NCI-H2107 (cell line): ENCODE measurements around the gene FAM227B.
"Not testable (repeated sequence)": the region's sequence is repeated elsewhere in the genome, so short reads cannot be mapped to it uniquely, and the experiment has no call there.

Source experiments
- DNase-seq: peaks from one replicate; lab custom pipeline; 2025; lab: John Stamatoyannopoulos, UW

The FAM227B gene

DNA sequence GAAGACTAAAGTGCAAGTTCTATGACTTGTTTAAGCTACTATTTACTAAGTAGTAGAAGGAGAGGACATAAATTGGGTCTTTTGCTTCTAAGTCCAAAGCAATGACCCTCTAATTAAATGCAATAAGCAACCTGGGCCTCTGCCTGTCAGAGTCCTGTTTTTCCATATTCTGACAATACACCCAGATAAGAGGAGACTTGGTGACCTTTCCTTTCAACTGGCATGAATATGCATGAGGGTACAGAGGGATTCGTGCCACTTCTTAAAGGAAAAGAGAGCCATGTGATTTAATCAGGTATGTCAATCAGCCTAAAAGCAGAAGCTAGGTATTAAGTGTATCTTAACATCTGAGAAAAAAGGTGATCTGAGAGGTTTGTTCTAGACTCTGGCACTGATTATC lies 248.3 kb downstream of the FAM227B start:
- DNase-seq, result no peak

DNA sequence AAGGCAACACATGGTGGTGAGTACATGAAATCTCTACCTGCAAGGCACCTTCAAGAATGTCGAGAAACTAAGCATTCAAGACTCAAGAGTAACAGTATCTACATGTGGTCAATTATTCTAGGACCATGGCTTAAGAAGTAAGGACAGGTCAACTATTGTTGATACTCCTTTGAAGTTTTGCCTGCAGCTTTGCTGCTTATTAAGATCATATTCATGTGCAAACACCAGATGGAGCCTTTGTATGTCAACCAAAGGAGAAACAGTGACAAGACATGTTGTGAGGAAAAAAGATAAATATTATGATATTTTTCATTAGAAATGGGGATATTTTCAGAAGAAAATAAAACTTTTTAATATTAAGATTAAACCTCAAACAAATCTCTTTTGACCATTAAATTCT lies 249.8 kb downstream of the FAM227B start:
- no peak for DNase-seq

DNA sequence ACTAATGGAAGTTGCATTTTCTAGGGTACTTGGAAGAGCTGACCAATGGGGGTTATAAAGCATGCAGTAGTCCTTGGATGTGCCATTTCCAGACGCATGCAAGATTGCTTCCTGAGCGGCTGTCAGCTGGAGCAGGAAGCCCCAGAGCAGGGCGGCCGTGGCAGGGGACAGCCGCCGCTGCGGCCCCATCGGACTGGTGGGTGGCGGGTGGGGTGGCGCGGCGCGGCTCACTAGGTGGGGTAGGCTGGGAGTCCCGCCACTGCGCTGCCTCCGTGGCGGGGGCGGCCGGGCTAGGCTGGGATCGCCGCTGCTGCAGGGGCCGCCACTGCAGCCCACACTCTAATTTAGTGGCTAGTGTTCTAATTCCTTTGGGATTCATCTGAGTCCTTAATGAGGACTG lies 254.1 kb downstream of the FAM227B start:
- no peak for DNase-seq

DNA sequence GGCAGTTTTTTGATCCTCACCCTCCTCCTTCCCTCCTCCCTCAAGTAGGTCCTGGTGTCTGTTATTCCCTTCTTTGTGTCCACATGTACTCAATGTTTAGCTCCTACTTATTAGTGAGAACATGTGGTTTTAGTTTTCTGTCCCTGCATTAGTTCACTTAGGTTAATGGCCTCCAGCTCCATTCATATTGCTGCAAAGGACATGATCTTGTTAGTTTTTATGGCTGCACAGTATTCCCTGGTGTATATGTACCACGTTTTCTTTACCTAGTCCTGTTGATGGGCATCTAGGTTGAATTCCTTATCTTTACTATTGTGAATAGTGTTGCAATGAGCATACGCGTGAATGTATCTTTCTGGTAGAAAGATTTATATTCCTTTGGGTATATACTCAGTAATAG lies 259.2 kb downstream of the FAM227B start:
- no peak for DNase-seq

DNA sequence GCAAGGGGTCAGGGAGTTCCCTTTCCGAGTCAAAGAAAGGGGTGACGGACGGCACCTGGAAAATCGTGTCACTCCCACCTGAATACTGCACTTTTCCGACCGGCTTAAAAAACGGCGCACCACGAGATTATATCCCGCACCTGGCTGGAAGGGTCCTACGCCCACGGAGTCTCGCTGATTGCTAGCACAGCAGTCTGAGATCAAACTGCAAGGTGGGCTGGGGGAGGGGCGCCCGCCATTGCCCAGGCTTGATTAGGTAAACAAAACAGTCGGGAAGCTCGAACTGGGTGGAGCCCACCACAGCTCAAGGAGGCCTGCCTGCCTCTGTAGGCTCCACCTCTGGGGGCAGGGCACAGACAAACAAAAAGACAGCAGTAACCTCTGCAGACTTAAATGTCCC lies 266.2 kb downstream of the FAM227B start:
- not testable (repeated sequence) for DNase-seq

DNA sequence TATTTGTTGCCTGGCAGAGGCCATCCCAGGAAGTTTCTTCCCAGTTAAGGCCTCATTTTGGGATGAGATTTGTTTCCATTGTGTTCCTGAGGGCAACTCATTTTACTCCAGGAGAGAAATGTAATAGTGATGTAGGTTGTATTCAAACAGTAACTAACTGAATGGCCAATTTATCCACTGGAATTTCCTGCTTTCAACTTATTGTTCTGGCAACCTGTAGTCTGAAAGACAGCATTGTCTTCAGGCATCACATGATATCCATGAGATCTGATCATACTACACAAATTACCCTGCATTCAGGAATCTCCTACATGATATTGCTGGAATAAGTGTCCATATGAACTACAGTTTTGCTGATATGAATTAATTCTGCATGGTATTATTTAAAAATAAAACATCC lies 277.1 kb downstream of the FAM227B start:
- no peak for DNase-seq

DNA sequence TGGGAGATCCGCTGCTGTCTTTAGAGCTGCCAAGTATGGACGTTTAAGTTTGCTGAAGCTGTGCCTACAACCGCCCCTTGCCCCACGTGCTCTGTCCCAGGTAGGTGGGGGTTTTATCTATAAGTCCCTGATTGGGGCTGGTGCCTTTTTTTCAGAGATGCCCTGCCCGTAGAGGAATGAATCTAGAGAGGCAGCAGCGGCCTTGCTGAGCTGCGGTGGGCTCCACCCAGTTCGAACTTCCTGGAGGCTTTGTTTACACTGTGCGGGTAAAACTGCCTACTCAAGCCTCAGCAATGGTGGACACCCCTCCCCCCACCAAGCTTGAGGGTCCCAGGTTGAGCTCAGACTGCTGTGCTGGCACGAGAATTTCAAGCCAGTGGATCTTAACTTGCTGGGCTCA lies 281.0 kb downstream of the FAM227B start:
- DNase-seq, result no peak

DNA sequence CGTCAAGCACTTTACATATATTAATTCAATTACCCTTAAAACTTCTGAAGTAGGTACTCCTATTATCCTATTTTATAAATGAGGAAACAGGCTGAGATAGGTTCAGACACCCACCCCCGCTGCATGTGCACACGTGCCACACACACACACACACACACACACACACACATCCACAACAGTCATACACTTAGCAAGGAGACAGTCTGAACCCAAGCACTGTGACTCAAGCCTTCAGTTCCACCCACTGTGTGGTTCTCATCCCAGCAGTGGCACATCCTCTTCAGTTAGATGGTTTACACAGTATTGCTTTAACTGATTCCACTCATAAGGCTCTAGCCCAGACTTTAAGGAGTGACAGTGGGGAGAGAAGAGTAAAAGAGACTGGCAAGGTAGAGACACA lies 288.7 kb downstream of the FAM227B start:
- no peak for DNase-seq

DNA sequence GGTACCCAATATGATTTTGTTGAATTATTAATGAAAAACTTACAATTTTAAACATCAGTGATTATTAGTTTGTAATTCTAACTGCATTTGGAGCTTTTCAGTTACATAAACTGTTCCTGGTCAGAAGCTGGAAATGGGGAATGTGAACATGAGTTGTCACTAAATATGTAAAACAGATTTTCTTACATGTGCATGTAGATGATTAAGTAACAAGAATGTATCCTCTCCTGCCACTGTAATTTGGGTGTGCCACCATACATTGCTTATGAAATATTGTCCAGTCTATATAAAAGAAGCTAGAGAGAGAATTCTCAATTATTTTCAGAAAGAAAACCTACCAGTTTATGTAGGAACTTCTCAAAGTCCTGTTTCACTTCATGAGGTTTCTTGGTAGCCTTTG lies 289.2 kb downstream of the FAM227B start:
- DNase-seq, result no peak

DNA sequence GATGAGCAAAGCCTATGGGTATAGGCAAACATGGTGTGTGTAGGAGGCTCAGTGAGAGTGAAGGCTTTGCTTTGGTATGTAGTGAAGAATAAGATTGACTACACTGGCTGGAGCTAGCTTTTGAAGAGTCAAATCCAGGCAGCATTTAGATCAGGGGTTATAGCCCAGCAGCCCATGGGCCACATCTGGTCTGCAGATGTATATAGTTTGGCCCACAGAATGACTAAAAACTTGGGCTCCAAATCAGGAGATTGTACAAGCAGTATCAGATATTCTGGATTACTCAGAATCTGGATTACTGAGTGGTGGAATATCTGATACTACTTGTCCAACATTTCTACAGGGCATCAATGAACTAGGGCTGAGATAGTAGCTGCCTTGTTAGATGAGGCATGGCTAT lies 290.5 kb downstream of the FAM227B start:
- no peak for DNase-seq

DNA sequence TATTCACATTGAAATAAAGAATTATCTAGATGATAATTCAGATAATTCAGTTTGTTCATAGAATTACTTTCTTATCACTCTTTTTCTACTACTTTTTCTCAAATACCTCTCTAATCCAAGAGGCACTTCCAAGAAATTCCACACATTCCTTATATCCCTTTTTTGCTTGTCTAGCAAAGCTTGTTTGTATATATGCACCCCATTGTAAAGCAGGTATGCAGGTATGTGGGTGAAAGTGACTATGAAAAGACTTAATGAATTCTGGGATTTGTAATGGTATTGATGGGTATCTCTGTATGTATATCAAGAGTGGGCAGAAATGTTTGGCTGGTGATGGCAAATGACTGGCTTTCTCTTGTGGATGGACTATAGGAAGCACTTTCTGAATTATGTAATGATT lies 291.7 kb downstream of the FAM227B start:
- DNase-seq, result no peak

DNA sequence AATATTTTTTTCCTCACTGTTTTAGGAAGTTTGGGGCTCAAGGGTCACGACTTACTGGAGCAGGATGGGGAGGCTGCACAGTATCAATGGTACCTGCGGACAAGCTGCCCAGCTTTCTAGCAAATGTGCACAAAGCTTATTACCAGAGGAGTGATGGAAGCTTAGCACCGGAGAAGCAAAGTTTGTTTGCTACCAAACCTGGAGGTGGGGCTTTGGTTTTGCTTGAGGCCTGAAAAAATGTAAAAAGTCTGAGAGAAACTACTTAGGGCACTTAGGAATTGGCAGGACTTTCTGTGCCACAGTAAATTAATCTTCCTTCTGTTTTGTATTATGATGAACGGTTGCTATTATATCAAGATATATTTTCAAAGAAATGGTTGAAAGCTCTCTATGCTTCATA lies 292.7 kb downstream of the FAM227B start:
- DNase-seq, result no peak

DNA sequence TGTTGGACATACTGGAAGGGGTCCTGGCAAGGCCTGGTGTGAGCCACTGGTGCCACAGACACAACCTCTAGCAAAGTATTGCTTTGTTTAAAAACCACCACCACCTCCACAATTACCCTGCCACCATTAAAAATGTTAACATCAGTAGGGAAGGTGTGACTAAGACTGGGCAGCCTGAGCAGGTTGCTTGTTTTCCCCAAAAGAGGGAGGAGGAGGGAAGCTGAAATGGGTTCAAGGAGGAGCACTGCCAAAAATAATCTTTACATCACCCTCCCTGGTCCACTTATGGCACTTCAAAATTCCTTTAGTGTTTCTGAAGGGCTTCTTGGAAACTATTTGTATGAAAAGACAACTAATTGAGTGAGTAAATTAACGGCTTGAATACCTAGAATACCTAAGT lies 297.4 kb downstream of the FAM227B start:
- DNase-seq, result no peak

DNA sequence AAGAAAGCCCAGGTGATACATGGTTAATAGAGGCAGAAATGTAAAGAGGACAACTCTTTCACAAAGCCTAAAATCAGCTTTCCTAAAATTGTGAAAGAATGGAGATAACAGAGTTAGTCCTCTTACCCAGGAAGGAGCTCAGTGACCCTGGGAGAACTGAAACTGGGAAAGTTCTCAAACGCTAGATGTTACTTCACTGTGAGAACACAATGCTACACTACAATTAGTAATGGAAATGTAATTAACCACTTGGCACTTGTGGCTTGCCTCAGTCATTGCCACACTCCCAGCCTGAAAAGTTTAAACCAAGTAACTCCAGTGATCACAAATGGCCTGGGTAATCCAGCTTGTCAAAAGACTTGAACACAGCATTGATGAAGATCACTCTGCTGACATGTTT lies 300.3 kb downstream of the FAM227B start:
- DNase-seq, result no peak

DNA sequence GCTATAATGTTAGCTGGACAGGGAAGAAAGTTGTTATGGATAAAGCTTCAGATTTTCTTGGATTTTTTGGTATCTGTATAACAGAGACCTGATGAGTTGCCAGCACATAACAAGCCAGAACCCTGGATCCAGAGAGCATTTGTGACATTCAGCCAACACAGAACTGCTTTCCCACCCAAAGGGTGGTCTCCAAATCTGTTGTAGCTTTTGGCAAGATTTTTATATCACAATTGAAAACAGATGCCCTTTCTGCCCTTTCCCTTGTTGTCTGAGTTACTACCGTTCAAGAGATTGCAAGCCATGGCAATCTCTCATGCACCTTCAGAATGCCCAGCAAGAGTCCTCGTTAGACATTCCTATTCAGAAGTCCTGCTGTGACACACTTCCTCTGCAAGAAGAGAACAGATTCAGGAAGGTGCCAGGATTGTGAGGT lies 305.2 kb downstream of the FAM227B start:
- DNase-seq, result no peak

DNA sequence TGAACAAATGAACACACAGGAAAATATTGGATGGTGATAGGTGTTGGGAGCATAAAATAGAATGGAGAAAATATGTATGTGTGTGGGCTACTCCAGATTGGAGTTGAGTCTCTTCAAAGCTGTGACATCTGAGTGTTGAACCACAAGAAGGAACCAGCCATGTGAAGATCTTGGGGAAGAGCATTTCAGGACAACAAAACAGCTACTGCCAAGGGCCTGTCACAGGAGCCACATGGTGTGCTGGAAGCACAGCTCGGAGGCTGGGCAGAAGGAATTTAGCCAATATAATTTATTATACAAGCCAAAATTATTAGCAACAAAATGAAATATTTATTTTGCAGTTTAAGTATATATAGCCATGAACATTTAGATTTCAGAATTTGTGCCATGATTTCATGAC lies 305.9 kb downstream of the FAM227B start:
- no peak for DNase-seq

DNA sequence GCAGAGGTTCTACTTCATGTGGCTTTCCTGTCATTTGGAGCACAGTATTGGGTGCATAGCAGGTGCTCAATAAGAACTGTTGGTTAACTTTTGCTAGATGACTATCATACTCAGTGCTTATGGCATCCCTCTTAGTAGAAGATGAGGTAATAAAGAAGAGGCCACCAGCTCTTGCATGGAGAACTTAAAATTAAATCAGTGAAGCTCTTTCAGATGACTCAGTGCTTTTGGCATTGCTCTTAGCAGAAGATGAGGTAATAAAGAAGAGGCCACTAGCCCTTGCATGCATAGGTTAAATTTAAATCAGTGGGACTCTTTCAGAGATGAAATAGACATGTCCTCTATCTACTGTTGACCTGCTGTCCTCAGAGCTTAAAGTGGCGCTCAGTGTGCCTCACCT lies 307.0 kb downstream of the FAM227B start:
- DNase-seq, result no peak

DNA sequence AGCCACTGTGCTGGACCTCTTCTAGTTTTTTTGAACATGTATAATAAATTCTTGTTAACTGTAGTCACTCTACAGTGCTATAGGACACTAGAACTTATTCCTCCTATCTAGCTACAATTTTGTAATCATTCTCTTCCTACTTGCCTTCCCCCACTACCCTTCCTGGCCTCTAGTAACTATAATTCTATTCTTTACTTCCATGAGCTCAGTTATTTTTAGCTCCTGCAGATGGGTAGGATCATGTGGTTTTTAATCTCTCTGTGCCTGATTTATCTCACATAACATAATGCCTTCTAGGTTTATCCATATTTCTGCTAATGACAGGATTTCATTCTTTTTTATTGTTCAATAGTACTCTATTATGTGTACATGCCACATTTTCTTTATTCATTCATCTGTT lies 310.7 kb downstream of the FAM227B start:
- DNase-seq, result no peak

DNA sequence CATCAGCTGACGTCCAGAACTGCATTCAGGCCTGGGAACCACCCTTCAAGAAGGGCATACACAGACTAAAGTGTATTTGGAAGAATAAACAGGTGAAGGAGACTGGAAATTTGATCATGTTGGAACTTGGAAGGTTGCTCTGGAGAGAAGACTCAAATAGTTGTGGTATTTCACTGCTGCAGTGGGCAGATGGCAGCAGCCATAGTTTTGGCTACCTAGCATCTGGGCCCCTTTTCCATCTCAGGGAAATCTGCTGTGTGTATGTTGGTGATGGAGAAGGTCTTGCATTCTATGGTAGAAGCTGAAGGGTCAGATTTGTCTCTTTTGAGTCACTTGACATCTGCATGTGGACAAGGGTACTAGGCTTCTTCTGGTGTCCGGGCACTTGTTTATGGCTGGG lies 311.9 kb downstream of the FAM227B start:
- no peak for DNase-seq

DNA sequence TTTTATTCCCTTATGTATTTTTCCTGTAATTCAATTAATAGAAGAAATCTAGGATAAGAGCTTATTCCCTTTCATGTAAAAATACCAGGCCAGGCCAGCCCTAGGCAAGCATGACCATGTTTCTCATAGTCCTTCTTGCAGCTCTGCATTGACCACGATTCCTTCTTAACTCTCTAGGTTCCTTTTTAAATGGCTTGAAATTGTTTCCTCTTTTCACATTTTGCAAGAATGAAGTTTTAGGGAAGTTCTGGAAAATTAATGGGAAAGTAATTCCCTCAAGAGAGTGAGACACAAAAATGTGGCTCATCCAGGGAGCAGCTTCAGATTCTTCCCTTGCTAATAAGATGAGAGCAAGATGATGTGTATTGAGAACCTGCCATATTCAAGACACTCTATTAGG lies 314.1 kb downstream of the FAM227B start:
- DNase-seq, result no peak

DNA sequence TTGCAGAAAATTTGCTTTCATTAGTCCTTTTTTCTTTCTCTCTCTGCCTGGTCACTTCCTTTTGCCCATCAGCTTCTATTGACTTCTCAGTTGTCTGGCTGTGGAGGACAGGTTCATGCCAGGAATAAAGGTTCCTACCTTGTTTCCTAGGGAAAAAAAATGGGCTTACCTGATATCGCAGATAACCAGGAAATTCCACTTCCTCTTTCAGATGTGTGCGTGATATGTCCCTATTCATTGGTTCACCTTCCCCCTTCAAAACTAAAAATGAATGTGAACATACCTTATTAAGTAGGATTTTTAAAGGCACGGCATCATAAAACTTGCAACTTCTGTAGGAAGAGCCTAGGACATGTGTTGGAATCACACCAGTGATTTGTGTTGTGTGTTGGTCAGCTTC lies 317.6 kb downstream of the FAM227B start:
- DNase-seq, result no peak

DNA sequence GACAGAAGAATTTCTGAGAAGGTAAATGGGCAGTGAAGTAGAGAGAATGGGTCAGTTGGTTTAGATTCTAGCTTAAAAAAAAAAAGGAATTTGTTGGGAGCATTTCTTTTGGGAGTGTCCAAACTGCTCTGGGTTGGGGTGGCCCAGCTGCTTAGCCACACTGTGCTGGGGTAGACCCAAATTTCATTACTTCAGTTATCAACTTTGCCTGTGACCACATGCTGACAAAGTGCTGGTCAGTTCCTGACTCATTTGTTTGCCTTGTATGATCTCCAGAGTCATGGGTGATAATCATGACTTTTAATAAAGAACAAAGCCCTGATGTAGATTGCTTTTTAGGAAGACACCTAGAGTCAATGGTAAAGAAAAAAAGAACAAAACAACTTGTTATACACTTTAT lies 319.1 kb downstream of the FAM227B start:
- DNase-seq, result no peak

DNA sequence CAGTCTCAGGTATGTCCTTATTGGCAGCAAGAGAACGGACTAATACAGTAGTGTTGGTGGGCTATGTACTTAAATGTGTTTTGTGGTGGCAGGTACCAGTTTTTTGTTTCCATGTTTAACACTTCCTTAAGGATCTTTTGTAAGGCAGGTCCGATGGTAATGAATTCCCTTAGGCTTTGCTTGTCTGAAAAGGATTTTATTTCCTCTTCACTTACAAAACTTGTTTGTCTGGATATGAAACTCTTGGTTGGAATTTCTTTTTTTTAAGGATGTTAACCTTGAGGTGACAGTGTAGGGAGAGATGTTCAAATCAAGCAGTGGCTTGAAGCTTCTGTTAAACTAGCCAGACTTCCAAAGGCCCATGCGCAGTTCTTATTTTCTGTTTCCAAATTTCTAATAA lies 319.8 kb downstream of the FAM227B start:
- DNase-seq, result no peak

DNA sequence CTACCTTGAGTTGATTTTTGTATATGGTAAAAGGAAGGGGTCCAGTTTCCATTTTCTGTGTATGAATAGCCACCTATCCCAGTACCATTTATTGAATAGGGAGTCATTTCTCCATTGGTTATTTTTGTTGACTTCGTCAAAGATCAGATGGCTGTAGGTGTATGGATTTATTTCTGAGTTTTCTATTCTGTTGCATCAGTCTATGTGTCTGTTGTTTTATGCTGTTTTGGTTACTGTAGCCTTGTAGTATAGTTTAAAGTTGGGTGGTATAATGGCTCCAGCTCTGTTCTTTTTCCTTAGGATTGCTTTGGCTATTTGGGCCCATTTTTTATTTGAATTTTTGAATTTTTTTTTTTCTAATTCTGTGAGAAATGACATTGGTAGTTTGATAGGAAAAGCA lies 323.0 kb downstream of the FAM227B start:
- no peak for DNase-seq

DNA sequence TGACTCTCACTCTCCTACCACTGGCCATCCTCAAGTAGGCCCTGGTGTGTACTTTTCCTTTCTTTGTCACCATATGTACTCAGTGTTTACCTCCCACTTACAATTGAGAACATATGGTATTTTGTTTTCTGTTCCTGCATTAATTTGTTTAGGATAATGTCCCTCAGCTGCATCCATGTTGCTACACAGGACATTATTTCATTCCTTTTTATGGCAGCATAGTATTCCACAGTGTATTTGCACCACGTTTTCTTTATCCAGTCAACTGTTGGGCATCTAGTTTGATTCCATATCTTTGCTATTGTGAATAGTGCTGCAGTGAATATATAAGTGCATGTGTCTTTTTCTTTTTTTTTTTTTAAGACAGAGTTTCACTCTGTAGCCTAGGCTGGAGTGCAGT lies 324.4 kb downstream of the FAM227B start:
- no peak for DNase-seq
